Measurements from ENCODE around the gene PDIA5. TPM values are rescaled to one million over a fixed set of nuclear protein-coding genes. Genes with fewer than 3 reads are reported as not detected.
A peak's percentile ranks its signal among the peaks of the same experiment; 100 is the strongest.

PDIA5 gene
- total RNA-seq (2021) (30.5 to 41.5 TPM (median 34.6 TPM) in 3 replicates), Bru-seq, nascent RNA (percentile 71 among the genes with signal in this experiment)
- long read RNA-seq, experiment 1, transcript PDIA5-201 (17 exons, 1,799 nt) = major isoform, 106 of 147 reads
- long read RNA-seq, experiment 1, partial matches to known transcripts = 20 of 147 reads
- long read RNA-seq, experiment 1, other reads (novel, unspliced or antisense) = 19 of 147 reads
- long read RNA-seq, experiment 2, transcript PDIA5-201 (17 exons, 1,799 nt) = major isoform, 22 of 44 reads
- long read RNA-seq, experiment 2, partial matches to known transcripts = 11 of 44 reads
- long read RNA-seq, experiment 2, other reads (novel, unspliced or antisense) = 11 of 44 reads
- long read RNA-seq, experiment 3, transcript PDIA5-201 (17 exons, 1,799 nt) = major isoform, 14 of 22 reads
- long read RNA-seq, experiment 3, partial matches to known transcripts = 5 of 22 reads
- long read RNA-seq, experiment 3, other reads (novel, unspliced or antisense) = 3 of 22 reads

DNA sequence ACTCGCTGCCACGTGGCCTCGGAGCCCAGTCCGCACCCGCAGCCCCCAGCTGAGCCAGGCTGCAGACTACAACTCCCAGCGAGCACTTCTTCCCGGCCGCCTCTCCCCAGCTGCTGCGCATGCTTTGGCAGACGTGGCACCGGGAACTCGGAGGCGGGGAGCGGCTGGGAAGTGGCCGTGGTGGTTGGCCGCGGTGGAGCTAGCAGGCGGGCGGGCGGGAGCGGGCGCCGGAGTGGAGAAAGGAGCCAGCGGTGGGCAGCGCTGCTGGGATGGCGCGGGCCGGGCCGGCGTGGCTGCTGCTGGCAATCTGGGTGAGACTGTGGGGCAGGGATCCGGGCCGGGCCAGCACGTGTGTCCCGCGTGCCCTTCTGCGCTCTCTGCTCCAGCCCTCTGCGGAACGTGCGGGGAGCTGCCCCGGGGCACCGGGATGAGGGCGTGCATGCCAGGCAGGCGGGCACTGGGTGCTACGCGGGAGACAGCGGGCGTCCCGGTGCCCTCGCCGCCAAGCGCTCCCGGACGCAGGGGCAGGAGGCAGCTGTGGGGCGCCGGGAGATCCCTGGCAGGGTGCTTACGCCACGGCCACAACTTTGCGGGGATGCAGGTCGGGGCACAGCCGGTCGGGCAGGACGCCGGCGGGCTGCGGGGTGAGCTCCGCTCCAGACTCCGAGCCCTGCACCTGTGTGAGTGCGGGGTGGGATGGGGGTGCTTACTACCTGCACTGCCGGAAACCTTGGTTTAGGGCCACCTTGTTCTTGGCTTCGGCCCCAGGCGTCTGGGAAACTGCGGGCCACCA is at the start of gene PDIA5:
Gene PDIA5, plus strand, starts transcription at position 130 of the 793 bp plus-strand sequence. Its CDS starts 140 bp downstream, at position 270.
- H3K27ac Mint-ChIP-seq = peak within 1 kb of the TSS; percentile 61; the same call in 1 of the 2 replicates
- ChIA-PET CTCF (interaction anchor here (0.6 to 2.9 kb wide), 15 partner anchors 11 to 883 kb away, joined by 3 to 16 read pairs (median 5); partner anchors contain the start of genes ADCY5 and SEMA5B), POLR2A (interaction anchor here (1.3 to 1.9 kb wide), 3 partner anchors 9 to 248 kb away, joined by 4 to 5 read pairs (median 4); no protein-coding TSS in a partner anchor)
- DNase-seq (ENCODE audit: low spot score) (peak; percentile 94), ATAC-seq (peak; percentile 85)
- peak within 1 kb of the TSS; percentile 88 for H3K4me3 Mint-ChIP-seq
- no peaks in the 10 kb centered on the region for H3K36me3 Mint-ChIP-seq
- peaks cover 5% of the 10 kb centered on the region; the same call in 1 of the 2 replicates for H3K9me3 Mint-ChIP-seq
- peaks cover 33% of the 10 kb centered on the region for H3K27me3 Mint-ChIP-seq (ENCODE audit: low read depth)
- peaks cover 40% of the 10 kb centered on the region for H3K4me1 Mint-ChIP-seq
- no peak for TF ChIP-seq MXD4 (CRISPR knock-in tag; IDR thresholded peaks at IDR 0.05; ENCODE audit: borderline replicate concordance)
- peak; percentile 40; the same call in 1 of the 2 replicates for TF ChIP-seq CREB1 (CRISPR knock-in tag; IDR thresholded peaks at IDR 0.05)
- TF ChIP-seq RELA (CRISPR knock-in tag; IDR thresholded peaks at IDR 0.05; ENCODE audit: borderline replicate concordance) = 0 out of 2 replicates have a peak, but pooled peaks have one; percentile 76
- no peak for TF ChIP-seq HMGA2 (CRISPR knock-in tag; IDR thresholded peaks at IDR 0.05)
- peak; percentile 72 for TF ChIP-seq SP1 (CRISPR knock-in tag; conservative IDR thresholded peaks at IDR 0.05)
- TF ChIP-seq, protein P1, sequence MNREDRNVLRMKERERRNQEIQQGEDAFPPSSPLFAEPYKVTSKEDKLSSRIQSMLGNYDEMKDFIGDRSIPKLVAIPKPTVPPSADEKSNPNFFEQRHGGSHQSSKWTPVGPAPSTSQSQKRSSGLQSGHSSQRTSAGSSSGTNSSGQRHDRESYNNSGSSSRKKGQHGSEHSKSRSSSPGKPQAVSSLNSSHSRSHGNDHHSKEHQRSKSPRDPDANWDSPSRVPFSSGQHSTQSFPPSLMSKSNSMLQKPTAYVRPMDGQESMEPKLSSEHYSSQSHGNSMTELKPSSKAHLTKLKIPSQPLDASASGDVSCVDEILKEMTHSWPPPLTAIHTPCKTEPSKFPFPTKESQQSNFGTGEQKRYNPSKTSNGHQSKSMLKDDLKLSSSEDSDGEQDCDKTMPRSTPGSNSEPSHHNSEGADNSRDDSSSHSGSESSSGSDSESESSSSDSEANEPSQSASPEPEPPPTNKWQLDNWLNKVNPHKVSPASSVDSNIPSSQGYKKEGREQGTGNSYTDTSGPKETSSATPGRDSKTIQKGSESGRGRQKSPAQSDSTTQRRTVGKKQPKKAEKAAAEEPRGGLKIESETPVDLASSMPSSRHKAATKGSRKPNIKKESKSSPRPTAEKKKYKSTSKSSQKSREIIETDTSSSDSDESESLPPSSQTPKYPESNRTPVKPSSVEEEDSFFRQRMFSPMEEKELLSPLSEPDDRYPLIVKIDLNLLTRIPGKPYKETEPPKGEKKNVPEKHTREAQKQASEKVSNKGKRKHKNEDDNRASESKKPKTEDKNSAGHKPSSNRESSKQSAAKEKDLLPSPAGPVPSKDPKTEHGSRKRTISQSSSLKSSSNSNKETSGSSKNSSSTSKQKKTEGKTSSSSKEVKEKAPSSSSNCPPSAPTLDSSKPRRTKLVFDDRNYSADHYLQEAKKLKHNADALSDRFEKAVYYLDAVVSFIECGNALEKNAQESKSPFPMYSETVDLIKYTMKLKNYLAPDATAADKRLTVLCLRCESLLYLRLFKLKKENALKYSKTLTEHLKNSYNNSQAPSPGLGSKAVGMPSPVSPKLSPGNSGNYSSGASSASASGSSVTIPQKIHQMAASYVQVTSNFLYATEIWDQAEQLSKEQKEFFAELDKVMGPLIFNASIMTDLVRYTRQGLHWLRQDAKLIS (CRISPR knock-in tag; IDR thresholded peaks at IDR 0.05; ENCODE audit: borderline replicate concordance) = peak; percentile 68; the same call in 1 of the 2 replicates
- TF ChIP-seq NR2C2 (CRISPR knock-in tag; IDR thresholded peaks at IDR 0.05) = no peak
- TF ChIP-seq, protein P2, sequence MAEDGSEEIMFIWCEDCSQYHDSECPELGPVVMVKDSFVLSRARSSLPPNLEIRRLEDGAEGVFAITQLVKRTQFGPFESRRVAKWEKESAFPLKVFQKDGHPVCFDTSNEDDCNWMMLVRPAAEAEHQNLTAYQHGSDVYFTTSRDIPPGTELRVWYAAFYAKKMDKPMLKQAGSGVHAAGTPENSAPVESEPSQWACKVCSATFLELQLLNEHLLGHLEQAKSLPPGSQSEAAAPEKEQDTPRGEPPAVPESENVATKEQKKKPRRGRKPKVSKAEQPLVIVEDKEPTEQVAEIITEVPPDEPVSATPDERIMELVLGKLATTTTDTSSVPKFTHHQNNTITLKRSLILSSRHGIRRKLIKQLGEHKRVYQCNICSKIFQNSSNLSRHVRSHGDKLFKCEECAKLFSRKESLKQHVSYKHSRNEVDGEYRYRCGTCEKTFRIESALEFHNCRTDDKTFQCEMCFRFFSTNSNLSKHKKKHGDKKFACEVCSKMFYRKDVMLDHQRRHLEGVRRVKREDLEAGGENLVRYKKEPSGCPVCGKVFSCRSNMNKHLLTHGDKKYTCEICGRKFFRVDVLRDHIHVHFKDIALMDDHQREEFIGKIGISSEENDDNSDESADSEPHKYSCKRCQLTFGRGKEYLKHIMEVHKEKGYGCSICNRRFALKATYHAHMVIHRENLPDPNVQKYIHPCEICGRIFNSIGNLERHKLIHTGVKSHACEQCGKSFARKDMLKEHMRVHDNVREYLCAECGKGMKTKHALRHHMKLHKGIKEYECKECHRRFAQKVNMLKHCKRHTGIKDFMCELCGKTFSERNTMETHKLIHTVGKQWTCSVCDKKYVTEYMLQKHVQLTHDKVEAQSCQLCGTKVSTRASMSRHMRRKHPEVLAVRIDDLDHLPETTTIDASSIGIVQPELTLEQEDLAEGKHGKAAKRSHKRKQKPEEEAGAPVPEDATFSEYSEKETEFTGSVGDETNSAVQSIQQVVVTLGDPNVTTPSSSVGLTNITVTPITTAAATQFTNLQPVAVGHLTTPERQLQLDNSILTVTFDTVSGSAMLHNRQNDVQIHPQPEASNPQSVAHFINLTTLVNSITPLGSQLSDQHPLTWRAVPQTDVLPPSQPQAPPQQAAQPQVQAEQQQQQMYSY (CRISPR knock-in tag; IDR thresholded peaks at IDR 0.05) = 0 out of 2 replicates have a peak, but pooled peaks have one; percentile 21
- no peak for TF ChIP-seq EMX1 (CRISPR knock-in tag; IDR thresholded peaks at IDR 0.05)
- TF ChIP-seq ATF1 (CRISPR knock-in tag; IDR thresholded peaks at IDR 0.05) = no peak
- peak; percentile 90 for TF ChIP-seq TP53 (CRISPR knock-in tag; IDR thresholded peaks at IDR 0.05)
- TF ChIP-seq MYBL2 (CRISPR knock-in tag; IDR thresholded peaks at IDR 0.05) = peak; percentile 63
- TF ChIP-seq CBFB (CRISPR knock-in tag; IDR thresholded peaks at IDR 0.05; ENCODE audit: low read depth) = peak; percentile 96
- TF ChIP-seq, protein P3, sequence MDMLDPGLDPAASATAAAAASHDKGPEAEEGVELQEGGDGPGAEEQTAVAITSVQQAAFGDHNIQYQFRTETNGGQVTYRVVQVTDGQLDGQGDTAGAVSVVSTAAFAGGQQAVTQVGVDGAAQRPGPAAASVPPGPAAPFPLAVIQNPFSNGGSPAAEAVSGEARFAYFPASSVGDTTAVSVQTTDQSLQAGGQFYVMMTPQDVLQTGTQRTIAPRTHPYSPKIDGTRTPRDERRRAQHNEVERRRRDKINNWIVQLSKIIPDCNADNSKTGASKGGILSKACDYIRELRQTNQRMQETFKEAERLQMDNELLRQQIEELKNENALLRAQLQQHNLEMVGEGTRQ (CRISPR knock-in tag; IDR thresholded peaks at IDR 0.05) = peak; percentile 89
- TF ChIP-seq, protein P4, sequence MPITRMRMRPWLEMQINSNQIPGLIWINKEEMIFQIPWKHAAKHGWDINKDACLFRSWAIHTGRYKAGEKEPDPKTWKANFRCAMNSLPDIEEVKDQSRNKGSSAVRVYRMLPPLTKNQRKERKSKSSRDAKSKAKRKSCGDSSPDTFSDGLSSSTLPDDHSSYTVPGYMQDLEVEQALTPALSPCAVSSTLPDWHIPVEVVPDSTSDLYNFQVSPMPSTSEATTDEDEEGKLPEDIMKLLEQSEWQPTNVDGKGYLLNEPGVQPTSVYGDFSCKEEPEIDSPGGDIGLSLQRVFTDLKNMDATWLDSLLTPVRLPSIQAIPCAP (CRISPR knock-in tag; IDR thresholded peaks at IDR 0.05) = peak; percentile 15; the same call in 1 of the 2 replicates
- no peak for TF ChIP-seq OVOL2 (CRISPR knock-in tag; IDR thresholded peaks at IDR 0.05; ENCODE audit: borderline replicate concordance)
- TF ChIP-seq, protein P5, sequence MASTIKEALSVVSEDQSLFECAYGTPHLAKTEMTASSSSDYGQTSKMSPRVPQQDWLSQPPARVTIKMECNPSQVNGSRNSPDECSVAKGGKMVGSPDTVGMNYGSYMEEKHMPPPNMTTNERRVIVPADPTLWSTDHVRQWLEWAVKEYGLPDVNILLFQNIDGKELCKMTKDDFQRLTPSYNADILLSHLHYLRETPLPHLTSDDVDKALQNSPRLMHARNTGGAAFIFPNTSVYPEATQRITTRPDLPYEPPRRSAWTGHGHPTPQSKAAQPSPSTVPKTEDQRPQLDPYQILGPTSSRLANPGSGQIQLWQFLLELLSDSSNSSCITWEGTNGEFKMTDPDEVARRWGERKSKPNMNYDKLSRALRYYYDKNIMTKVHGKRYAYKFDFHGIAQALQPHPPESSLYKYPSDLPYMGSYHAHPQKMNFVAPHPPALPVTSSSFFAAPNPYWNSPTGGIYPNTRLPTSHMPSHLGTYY (CRISPR knock-in tag; IDR thresholded peaks at IDR 0.05) = no peak
- TF ChIP-seq NFYB (CRISPR knock-in tag; conservative IDR thresholded peaks at IDR 0.05; ENCODE audit: low read depth) = no peak; the same call in 1 of the 2 replicates
- peak; percentile 25; the same call in 1 of the 2 replicates for TF ChIP-seq TCF7 (CRISPR knock-in tag; IDR thresholded peaks at IDR 0.05; ENCODE audit: low read depth)
- no peak for TF ChIP-seq FOXJ3 (CRISPR knock-in tag; IDR thresholded peaks at IDR 0.05; ENCODE audit: borderline replicate concordance)
- TF ChIP-seq, protein P6, sequence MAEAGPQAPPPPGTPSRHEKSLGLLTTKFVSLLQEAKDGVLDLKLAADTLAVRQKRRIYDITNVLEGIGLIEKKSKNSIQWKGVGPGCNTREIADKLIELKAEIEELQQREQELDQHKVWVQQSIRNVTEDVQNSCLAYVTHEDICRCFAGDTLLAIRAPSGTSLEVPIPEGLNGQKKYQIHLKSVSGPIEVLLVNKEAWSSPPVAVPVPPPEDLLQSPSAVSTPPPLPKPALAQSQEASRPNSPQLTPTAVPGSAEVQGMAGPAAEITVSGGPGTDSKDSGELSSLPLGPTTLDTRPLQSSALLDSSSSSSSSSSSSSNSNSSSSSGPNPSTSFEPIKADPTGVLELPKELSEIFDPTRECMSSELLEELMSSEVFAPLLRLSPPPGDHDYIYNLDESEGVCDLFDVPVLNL (CRISPR knock-in tag; IDR thresholded peaks at IDR 0.05; ENCODE audit: borderline replicate concordance, low read depth) = peak; percentile 58; the same call in 1 of the 2 replicates
- peak; percentile 88; the same call in 1 of the 2 replicates for TF ChIP-seq NFE2L1 (CRISPR knock-in tag; IDR thresholded peaks at IDR 0.05)
- TF ChIP-seq ZNF138 (CRISPR knock-in tag; conservative IDR thresholded peaks at IDR 0.05) = peak; percentile 42; the same call in 1 of the 2 replicates

All from WTC11 (cell line).